Natural killer cell (primary cell): Measurements from ENCODE around the gene ZBTB12. TPM values are rescaled to one million over a fixed set of nuclear protein-coding genes. Genes with fewer than 3 reads are reported as not detected.

Experiments used
- ATAC-seq, 3 donors: fragments of 150-1000 bp in 2 of 3; fragments of 200-7000 bp in 1 of 3; cut with Tn5 transposase; 1 replicate in 1 of 3; 2 replicates in 2 of 3; pipeline ENCODE4 v1.10.0; 2021; ENCODE audit warnings: mild to moderate bottlenecking in 2 of 3, moderate library complexity in 2 of 3
- DNase-seq, 2 donors: peaks; one replicate each; pipeline versions ENCODE4 v3.0.0 to v3.0.0-alpha.2; 2013 to 2021; ENCODE audit warnings: mixed read lengths in 1 of 2
- H3K27ac ChIP-seq: one replicate; pipeline ENCODE4 v1.5.1; 2013; ENCODE audit warnings: mild to moderate bottlenecking, low read length
- H3K27me3 ChIP-seq: one replicate; pipeline ENCODE4 v1.6.1; 2013; ENCODE audit warnings: low read length; ENCODE audit not compliant: control insufficient read depth, insufficient read depth
- H3K36me3 ChIP-seq: one replicate; pipeline ENCODE4 v1.6.1; 2013; ENCODE audit warnings: low read length; ENCODE audit not compliant: control insufficient read depth, insufficient read depth
- H3K4me1 ChIP-seq: one replicate; pipeline ENCODE4 v1.6.1; 2013; ENCODE audit warnings: low read length; ENCODE audit not compliant: control insufficient read depth, insufficient read depth
- H3K4me3 ChIP-seq: one replicate; pipeline ENCODE4 v1.5.1; 2013; ENCODE audit warnings: low read length
- H3K9me3 ChIP-seq: one replicate; pipeline ENCODE4 v1.6.1; 2013; ENCODE audit warnings: low read length; ENCODE audit not compliant: control insufficient read depth, insufficient read depth
- H3K27ac Mint-ChIP-seq, 2 donors: one replicate each; pipeline ENCODE4 v1.8.0; 2022; ENCODE audit warnings: mild to moderate bottlenecking in 2 of 2, mixed read lengths in 2 of 2, moderate library complexity in 1 of 2
- H3K27me3 Mint-ChIP-seq, 2 donors: one replicate each; pipeline ENCODE4 v1.8.0; 2022; ENCODE audit warnings: low read depth in 2 of 2, mixed read lengths in 2 of 2
- H3K36me3 Mint-ChIP-seq: one replicate; pipeline ENCODE4 v1.8.0; 2022; ENCODE audit warnings: mixed read lengths
- H3K4me1 Mint-ChIP-seq, 2 donors: one replicate each; pipeline ENCODE4 v1.8.0; 2022; ENCODE audit warnings: mixed read lengths in 2 of 2
- H3K4me3 Mint-ChIP-seq: one replicate; pipeline ENCODE4 v1.8.0; 2022; ENCODE audit warnings: mild to moderate bottlenecking, moderate library complexity, mixed read lengths
- H3K9me3 Mint-ChIP-seq, 2 donors: one replicate each; pipeline ENCODE4 v1.8.0; 2022; ENCODE audit warnings: mixed read lengths in 2 of 2
- WGBS: methylation state at CpG from one replicate; pipeline ENCODE4 v1.1.7; 2013; ENCODE audit warnings: missing lambda C conversion rate; ENCODE audit not compliant: insufficient coverage; 5-methylcytosine and 5-hydroxymethylcytosine counted together
- intact Hi-C: fragments of 100-400 bp; cut with micrococcal nuclease; formaldehyde crosslinking; loops from one replicate; pipeline ENCODE4 v1.14.2; 2022
- total RNA-seq, 4 donors: library from RNA; stranded (reverse); fragments of 120-200 nt in 1 of 4; gene quantifications; one replicate each; pipeline versions ENCODE4 v1.2.3 to v1.2.4, GENCODE V29; 2013 to 2022
- TF ChIP-seq, protein P1 (sequence below): fragments of 200-600 bp; IDR thresholded peaks from one replicate; pipeline ENCODE4 v1.8.0; 2022; ENCODE audit warnings: antibody characterized with exemption

ZBTB12 gene
- total RNA-seq, 3 donors from 2014 or later (not counting 1 experiment from before 2014, with no cell fraction given): 0.54 to 0.77 (median 0.63) TPM

DNA sequence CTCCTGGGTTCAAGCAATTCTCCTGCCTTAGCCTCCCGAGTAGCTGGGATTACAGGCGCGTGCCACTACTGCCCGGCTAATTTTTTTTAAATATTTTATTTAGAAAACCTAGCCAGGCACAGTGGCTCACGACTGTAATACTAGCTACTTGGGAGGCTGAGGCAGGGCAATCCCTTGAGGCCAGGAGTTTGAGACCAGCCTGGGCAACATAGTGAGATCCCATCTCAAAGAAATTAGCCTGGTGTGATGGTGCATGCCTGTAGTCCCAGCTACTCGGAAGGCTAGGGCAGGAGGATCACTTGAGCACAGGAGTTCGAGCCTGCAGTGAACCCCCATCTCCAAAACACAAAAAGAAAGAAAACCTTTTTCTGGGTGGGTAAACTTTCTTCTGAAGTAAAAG lies 25.5 kb downstream of the ZBTB12 start:
- Mint-ChIP-seq H3K27ac (no peak overlapping the region), H3K36me3 (peaks cover 5% of the 10 kb centered on the region), H3K9me3 (no peaks in the 10 kb centered on the region), H3K4me1 (peaks cover 0 to 10% of the 10 kb centered on the region in 2 donors), H3K27me3 (no peaks in the 10 kb centered on the region), H3K4me3 (no peak overlapping the region)
- no peak for ATAC-seq
- H3K4me3 ChIP-seq: no peak overlapping the region
- no peaks in the 10 kb centered on the region for H3K9me3 ChIP-seq
- no peaks in the 10 kb centered on the region for H3K27me3 ChIP-seq
- intact Hi-C loops: no loop called here
- WGBS: 88% methylated on average over 6 of the region's 7 CpGs
- no peaks in the 10 kb centered on the region for H3K4me1 ChIP-seq
- no peak overlapping the region for H3K27ac ChIP-seq
- TF ChIP-seq, protein P1, sequence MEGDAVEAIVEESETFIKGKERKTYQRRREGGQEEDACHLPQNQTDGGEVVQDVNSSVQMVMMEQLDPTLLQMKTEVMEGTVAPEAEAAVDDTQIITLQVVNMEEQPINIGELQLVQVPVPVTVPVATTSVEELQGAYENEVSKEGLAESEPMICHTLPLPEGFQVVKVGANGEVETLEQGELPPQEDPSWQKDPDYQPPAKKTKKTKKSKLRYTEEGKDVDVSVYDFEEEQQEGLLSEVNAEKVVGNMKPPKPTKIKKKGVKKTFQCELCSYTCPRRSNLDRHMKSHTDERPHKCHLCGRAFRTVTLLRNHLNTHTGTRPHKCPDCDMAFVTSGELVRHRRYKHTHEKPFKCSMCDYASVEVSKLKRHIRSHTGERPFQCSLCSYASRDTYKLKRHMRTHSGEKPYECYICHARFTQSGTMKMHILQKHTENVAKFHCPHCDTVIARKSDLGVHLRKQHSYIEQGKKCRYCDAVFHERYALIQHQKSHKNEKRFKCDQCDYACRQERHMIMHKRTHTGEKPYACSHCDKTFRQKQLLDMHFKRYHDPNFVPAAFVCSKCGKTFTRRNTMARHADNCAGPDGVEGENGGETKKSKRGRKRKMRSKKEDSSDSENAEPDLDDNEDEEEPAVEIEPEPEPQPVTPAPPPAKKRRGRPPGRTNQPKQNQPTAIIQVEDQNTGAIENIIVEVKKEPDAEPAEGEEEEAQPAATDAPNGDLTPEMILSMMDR: no peak
- DNase-seq: no peak
- H3K36me3 ChIP-seq: peaks cover 19% of the 10 kb centered on the region

GRCh38 chr6:31875877-31876276 lies 26.0 kb downstream of the ZBTB12 start:
- H3K36me3 Mint-ChIP-seq: peaks cover under 1% of the 10 kb centered on the region

GRCh38 chr6:31874836-31875572 lies 26.9 kb downstream of the ZBTB12 start:
- H3K27me3 Mint-ChIP-seq: no peaks in the 10 kb centered on the region
- H3K27ac ChIP-seq: no peak overlapping the region
- intact Hi-C loops: no loop called here
- no peak for DNase-seq
- no peaks in the 10 kb centered on the region for H3K4me1 ChIP-seq
- no peak for ATAC-seq
- no peaks in the 10 kb centered on the region for H3K9me3 ChIP-seq
- H3K4me3 ChIP-seq: no peak overlapping the region
- peaks cover 5% of the 10 kb centered on the region for H3K36me3 ChIP-seq
- TF ChIP-seq, protein P1: no peak
- H3K4me1 Mint-ChIP-seq: peaks cover 0 to 5% of the 10 kb centered on the region in 2 donors
- H3K4me3 Mint-ChIP-seq: no peak overlapping the region
- H3K9me3 Mint-ChIP-seq: no peaks in the 10 kb centered on the region
- H3K36me3 Mint-ChIP-seq: no peaks in the 10 kb centered on the region
- H3K27ac Mint-ChIP-seq: no peak overlapping the region
- 77% methylated on average over 4 of the region's 5 CpGs for WGBS
- no peaks in the 10 kb centered on the region for H3K27me3 ChIP-seq

More at GRCh38 chr6:31875877-31876276, 26.0 kb downstream of the ZBTB12 start:
- H3K4me1 ChIP-seq: no peaks in the 10 kb centered on the region
- 75% methylated on average over 4 of the region's 5 CpGs for WGBS
- no peaks in the 10 kb centered on the region for H3K9me3 ChIP-seq
- H3K27me3 ChIP-seq: no peaks in the 10 kb centered on the region
- TF ChIP-seq, protein P1: no peak
- Mint-ChIP-seq H3K4me3 (no peak overlapping the region), H3K27ac (peak overlapping the region in 1 of 2 donors; percentile 5), H3K9me3 (no peaks in the 10 kb centered on the region), H3K27me3 (no peaks in the 10 kb centered on the region), H3K4me1 (peaks cover 0 to 5% of the 10 kb centered on the region in 2 donors)
- H3K27ac ChIP-seq: no peak overlapping the region
- intact Hi-C loops: no loop called here
- H3K36me3 ChIP-seq: peaks cover 14% of the 10 kb centered on the region
- ATAC-seq (no peak), DNase-seq (no peak)
- no peak overlapping the region for H3K4me3 ChIP-seq
